ENCODE measurements around the gene ADAMTS18.

DNA sequence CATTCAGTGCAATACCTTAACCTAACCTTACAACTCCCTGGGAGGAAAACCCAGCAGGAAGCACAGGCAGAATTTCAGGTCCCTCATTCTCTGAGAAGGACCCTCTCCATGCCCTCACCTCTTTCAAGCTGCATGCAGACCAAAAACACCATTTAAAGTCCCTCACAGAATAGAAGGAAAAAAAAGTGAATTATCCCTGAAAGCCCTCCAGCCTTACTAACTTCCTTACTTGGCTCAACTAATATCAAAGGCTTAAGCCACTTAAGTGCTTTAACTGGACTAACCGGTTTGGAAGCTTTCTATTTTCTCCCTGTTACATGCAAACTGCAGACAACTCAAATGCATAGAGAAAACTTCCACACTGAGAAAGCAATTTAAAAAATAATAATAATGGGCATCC, 60.5 kb downstream of the ADAMTS18 start:
- TF ChIP-seq, protein P1, sequence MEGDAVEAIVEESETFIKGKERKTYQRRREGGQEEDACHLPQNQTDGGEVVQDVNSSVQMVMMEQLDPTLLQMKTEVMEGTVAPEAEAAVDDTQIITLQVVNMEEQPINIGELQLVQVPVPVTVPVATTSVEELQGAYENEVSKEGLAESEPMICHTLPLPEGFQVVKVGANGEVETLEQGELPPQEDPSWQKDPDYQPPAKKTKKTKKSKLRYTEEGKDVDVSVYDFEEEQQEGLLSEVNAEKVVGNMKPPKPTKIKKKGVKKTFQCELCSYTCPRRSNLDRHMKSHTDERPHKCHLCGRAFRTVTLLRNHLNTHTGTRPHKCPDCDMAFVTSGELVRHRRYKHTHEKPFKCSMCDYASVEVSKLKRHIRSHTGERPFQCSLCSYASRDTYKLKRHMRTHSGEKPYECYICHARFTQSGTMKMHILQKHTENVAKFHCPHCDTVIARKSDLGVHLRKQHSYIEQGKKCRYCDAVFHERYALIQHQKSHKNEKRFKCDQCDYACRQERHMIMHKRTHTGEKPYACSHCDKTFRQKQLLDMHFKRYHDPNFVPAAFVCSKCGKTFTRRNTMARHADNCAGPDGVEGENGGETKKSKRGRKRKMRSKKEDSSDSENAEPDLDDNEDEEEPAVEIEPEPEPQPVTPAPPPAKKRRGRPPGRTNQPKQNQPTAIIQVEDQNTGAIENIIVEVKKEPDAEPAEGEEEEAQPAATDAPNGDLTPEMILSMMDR (IDR thresholded peaks at IDR 0.05; ENCODE audit: low read depth, low read length) = no peak
- TF ChIP-seq EZH2phosphoT487 (IDR thresholded peaks at IDR 0.05; ENCODE audit: low read depth) = no peak
